Subcutaneous adipose tissue (tissue), 4 donors: ENCODE data around the gene CECR2. TPM values are rescaled to one million over a fixed set of nuclear protein-coding genes. Genes with fewer than 3 reads are reported as not detected.

Experiments used
- CTCF ChIP-seq: fragments of 450-650 bp; IDR thresholded peaks from one replicate; pipeline ENCODE4 v1.5.1; 2016; ENCODE audit warnings: low read depth, mild to moderate bottlenecking, control low read depth, antibody characterized with exemption, moderate library complexity
- total RNA-seq, 4 donors: library from RNA; depleted of rRNA; stranded (reverse); fragments of >200 nt; gene quantifications; one replicate each; pipeline ENCODE4 v1.1.0, GENCODE V29; 2016

The CECR2 gene
- total RNA-seq, 4 donors from 2014 or later, result 0.16 to 1.7 (median 0.44) TPM; not detected in 1

- TF ChIP-seq CTCF, result no peak
Observed at GRCh38 chr22:17434856-17435255, 65.6 kb downstream of the CECR2 start.

GRCh38 chr22:17435375-17435774, 66.1 kb downstream of the CECR2 start:
- no peak for TF ChIP-seq CTCF

DNA sequence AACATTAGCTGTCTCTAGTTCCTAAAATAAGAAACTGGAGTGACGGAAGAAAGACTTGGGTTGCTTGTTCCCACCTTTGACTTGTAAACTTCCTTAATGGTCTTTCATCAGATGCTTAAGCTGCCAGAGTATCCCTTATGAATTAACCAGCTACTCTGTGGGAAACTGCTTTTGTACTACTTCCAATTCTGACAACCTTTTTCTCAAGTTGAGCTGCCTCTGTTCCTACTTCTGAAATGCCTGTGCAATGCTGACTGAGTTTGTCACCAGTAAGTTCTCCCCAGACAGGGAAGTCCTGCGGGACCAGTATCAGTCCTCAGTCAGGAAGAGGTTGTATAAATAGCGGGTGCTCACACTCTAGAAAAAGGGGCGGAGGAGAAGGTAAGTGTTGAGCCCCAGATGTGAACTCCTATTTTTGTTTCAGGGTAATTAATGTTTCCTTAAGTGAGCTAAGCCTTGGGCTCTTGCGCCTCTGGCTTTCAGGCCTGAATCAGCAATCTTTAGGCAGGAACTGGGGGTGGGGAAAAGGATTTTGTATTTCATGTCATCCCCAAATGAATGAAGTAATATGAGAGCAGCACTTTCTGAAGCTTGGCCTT, 67.2 kb downstream of the CECR2 start:
- no peak for TF ChIP-seq CTCF

- TF ChIP-seq CTCF, result no peak
Observed at GRCh38 chr22:17436981-17437412, 67.7 kb downstream of the CECR2 start.

DNA sequence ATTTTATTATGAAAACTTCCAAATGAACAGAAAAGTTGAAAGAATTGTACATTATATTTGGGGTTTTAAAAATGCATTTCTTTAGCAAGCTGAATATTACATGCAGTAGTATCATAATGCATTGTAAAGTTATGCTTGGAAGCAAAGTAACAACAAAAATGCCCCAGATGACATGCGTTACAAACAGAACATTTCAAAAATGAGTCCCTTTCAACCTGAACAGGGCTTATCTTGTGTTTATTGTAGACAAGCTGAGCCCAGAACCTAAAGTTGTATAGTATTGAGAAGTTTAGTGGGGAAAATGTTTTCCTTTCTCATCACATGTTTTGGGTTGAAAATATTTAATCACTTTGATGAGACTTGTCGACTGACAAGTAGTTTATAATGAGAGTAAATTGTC, 68.8 kb downstream of the CECR2 start:
- TF ChIP-seq CTCF, result no peak

DNA sequence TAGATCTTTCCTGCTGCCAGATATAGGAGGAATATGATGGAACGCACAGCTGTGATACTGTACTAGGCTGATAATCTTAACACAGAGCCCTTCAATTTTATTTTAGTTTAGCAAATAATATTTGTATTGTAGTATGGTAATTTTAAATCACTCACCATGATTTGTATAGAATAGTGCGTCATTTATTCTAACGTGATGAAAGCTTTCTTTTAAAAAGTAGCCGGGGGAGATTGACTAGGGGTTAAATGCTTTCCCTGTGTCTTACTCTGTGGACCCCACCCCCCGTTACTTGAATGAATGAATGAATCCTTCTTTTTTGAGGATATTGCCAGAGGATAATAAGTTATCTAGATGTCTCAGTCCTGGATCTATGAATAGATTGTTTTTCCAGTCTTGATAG, 72.1 kb downstream of the CECR2 start:
- TF ChIP-seq CTCF, result no peak

DNA sequence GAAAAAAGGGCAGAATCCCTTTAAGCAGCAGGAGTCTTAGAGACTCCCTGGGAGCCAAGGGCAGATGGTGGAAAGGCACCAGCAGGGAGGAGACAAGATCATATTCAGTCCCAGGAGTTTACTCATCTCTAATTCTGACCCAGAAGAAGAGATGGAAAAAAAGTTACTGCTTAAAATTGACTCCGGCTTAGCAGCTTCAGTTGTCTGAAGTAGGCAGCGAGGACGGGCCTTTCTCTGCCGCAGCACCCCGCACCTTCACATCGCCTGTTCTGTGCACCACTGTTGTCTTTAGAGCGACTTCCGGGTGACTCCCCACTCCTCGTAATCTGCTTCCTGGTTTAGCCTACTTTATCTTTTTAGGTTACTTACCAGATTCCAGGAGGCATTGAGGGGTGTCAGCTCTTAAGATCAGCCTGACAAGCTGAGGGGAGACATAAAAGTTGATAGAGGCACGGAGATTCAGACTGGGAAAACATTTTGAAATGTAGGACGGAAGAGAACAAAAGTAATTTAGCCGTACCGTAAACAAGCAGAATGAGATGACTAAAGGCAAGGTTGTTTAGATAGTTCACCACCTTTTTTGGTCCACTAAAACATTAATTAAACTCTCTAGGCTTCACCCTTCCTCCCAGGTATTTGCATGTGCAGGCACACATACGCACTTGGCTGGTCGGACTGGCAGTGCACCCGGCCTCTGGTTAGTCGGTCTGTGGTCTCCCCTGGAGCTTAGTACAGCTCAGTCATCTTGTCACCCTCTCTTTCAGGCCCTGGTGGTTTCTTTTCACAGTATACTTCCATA, 74.3 kb downstream of the CECR2 start:
- TF ChIP-seq CTCF, result no peak
